ENCODE measurements around the gene CD2. TPM values are rescaled to one million over a fixed set of nuclear protein-coding genes. Genes with fewer than 3 reads are reported as not detected.

CD2 gene
- total RNA-seq, 3 donors from 2014 or later, result 4.1 to 7.7 (median 5.4) TPM

- intact Hi-C loops (cut with DNase I, micrococcal nuclease), result no loop called here
- TF ChIP-seq CTCF (IDR thresholded peaks at IDR 0.05), result no peak
- Histone ChIP-seq H3K4me3 (no peak overlapping the region), H3K4me1 (ENCODE audit: low read depth) (no peaks in the 10 kb centered on the region), H3K9me3 (no peaks in the 10 kb centered on the region), H3K36me3 (ENCODE audit: low read depth) (no peaks in the 10 kb centered on the region)
- DNase-seq, result no peak
- ATAC-seq, result peak; percentile 6
Measured at GRCh38 chr1:116762781-116763115, 8.5 kb downstream of the CD2 start.

DNA sequence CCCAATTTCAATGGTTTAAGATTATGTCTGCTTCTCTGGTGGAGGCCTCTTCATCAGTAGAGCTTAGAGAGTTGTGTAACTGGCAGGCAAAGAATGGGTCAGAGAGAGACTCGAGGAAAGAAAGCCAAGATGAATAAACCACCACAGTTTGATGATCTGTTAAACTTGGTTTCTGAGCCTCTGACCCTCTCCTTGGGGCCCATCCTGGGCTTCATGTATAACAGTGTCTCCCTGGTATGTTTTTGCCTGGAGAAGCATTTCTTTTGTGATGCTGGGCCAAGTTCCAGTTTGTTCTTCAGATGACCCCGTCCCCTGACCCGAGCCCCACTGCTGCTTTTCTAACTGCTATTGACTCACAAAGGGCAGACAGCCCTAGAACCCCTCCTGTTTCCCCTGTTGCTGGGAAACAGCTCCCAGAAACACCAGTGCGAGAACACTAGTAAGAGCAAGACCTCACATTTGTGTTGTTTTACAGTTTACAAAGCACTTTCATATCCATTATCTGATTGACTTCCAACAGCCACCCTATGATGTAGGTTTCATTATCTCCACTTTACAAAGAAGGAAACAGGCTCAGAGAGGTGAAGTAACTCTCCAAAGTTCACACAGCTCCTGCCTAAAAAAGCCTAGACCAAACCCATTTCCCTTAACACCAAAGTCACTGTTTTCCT lies 9.0 kb downstream of the CD2 start:
- peak; percentile 37 for ATAC-seq
- TF ChIP-seq CTCF (IDR thresholded peaks at IDR 0.05), result no peak
- Histone ChIP-seq H3K4me3 (no peak overlapping the region), H3K36me3 (ENCODE audit: low read depth) (no peaks in the 10 kb centered on the region), H3K9me3 (no peaks in the 10 kb centered on the region), H3K4me1 (ENCODE audit: low read depth) (no peaks in the 10 kb centered on the region)
- no peak for DNase-seq
- intact Hi-C loops (cut with DNase I, micrococcal nuclease), result no loop called here

GRCh38 chr1:116763787-116764465 lies 9.7 kb downstream of the CD2 start:
- Histone ChIP-seq H3K4me3 (no peak overlapping the region), H3K4me1 (ENCODE audit: low read depth) (no peaks in the 10 kb centered on the region), H3K36me3 (ENCODE audit: low read depth) (no peaks in the 10 kb centered on the region), H3K9me3 (no peaks in the 10 kb centered on the region)
- peak; percentile 54 for ATAC-seq
- TF ChIP-seq CTCF (IDR thresholded peaks at IDR 0.05), result peak; percentile 33
- peak in 2 of 3 donors; percentile 44 to 68 for DNase-seq
- intact Hi-C loops (cut with DNase I, micrococcal nuclease), result loop anchor here in 1 of 2 donors (2.0 kb wide), 1 partner anchor 31 kb away; no protein-coding TSS in a partner anchor

GRCh38 chr1:116764466-116764898 lies 10.3 kb downstream of the CD2 start:
- no peak for TF ChIP-seq CTCF (IDR thresholded peaks at IDR 0.05)
- Histone ChIP-seq H3K36me3 (ENCODE audit: low read depth) (no peaks in the 10 kb centered on the region), H3K4me1 (ENCODE audit: low read depth) (no peaks in the 10 kb centered on the region), H3K4me3 (no peak overlapping the region), H3K9me3 (no peaks in the 10 kb centered on the region)
- intact Hi-C loops (cut with DNase I, micrococcal nuclease), result loop anchor here in 1 of 2 donors (2.0 kb wide), 1 partner anchor 30 kb away; no protein-coding TSS in a partner anchor
- DNase-seq (no peak), ATAC-seq (no peak)

DNA sequence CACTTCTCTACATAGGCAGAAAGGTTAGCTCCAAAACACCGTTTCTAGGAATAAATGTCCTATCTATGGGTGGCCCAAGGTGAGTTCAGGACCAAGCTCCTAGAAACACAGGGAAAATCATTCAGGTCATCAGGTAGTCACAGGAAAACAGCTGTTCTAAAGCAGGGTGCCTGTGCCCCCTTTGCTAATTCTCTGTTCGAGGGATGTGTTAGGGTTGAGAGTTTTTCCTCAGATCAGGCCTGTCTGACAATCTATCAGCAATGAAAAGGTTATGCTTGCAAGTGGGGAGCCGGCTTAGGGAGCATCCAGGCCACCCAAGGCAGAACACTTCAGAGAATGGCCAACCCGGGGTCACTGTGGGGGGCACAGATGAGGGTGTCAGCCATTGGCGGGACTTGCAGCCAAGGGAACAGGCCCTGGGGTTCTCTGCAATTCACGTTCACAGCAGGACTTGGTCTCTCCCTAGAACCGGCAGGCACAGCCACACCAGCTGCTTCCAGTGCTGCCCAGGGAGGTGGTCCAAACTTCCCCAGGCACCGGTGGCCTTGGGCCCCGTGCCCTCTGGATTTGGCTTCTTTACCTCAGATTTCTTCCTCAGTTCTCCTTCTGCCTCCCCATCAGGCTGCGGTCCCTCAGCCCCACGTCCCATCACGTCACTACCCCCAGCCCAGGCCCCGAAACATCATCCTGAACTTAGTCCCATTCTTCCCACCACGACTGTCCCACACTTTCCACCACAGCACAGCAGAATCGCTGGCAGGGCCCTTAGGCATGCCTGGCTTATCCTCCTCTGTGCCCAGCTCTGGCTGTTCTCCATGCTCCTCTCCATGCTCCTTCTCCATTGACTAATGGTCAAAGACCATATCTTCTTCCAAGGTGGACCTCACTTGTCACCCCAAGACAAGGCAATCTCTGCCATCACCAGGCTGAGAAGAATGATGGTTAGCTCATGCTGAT lies 11.0 kb downstream of the CD2 start:
- no peak for ATAC-seq
- Histone ChIP-seq H3K4me1 (ENCODE audit: low read depth) (no peaks in the 10 kb centered on the region), H3K9me3 (no peaks in the 10 kb centered on the region), H3K36me3 (ENCODE audit: low read depth) (no peaks in the 10 kb centered on the region), H3K4me3 (no peak overlapping the region)
- intact Hi-C loops (cut with DNase I, micrococcal nuclease), result loop anchor here in 1 of 2 donors (2.0 kb wide), 1 partner anchor 30 kb away; no protein-coding TSS in a partner anchor
- no peak for DNase-seq
- TF ChIP-seq CTCF (IDR thresholded peaks at IDR 0.05), result no peak
